ENCODE results near the gene TPO.
"Not testable (repeated sequence)": the region's sequence is repeated elsewhere in the genome, so short reads cannot be mapped to it uniquely, and the experiment has no call there.

The TPO gene

DNA sequence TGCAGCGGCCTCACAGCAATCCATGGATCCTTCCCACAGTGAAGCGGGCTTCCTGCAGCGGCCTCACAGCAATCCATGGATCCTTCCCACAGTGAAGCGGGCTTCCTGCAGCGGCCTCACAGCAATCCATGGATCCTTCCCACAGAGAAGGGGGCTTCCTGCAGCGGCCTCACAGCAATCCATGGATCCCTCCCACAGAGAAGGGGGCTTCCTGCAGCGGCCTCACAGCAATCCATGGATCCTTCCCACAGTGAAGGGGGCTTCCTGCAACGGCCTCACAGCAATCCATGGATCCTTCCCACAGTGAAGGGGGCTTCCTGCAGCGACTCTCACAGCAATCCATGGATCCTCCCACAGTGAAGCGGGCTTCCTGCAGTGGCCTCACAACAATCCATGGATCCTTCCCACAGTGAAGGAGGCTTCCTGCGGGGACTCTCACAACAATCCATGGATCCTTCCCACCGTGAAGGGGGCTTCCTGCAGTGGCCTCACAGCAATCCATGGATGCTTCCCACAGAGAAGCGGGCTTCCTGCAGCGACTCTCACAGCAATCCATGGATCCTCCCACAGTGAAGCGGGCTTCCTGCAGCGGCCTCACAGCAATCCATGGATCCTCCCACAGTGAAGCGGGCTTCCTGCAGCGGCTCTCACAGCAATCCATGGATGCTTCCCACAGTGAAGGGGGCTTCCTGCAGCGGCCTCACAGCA, 168.1 kb downstream of the TPO start:
- DNase-seq (ENCODE audit: extremely low read depth in 1 of 2, low read depth in 1 of 2): not testable (repeated sequence)

DNA sequence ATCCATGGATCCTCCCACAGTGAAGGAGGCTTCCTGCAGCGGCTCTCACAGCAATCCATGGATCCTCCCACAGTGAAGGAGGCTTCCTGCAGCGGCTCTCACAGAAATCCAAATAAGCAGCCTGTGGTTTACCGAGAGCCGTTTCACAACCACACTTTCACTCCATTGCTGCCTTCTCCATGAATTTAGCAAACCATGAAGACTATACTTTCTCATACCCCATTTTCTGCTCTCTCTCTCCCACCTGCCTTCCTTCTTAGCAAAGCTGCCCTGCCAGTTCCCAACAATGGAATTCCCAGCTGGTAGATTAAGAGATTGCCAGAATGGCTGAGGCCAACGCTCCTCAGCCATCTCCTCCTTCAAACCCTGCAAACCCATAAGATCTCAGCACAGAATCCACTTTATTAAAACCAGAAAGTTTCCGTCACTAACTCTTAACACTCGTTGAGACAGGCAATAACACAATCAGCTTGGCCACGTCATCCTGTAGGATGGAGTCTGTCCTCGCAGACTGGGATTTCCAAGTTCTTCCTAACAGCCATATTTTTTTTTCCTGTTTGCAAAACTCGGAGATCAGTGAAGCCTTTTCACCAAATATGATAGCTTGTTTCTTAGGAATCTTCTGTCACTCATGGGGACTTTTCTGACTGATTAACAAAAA, 168.8 kb downstream of the TPO start:
- no peak for DNase-seq (ENCODE audit: extremely low read depth in 1 of 2, low read depth in 1 of 2)

- DNase-seq (ENCODE audit: extremely low read depth in 1 of 2, low read depth in 1 of 2): no peak
These were observed 169.7 kb downstream of the TPO start for GRCh38 chr2:1582891-1583341.

- no peak for DNase-seq (ENCODE audit: extremely low read depth in 1 of 2, low read depth in 1 of 2)
These were observed 170.8 kb downstream of the TPO start for GRCh38 chr2:1584051-1584531.

DNA sequence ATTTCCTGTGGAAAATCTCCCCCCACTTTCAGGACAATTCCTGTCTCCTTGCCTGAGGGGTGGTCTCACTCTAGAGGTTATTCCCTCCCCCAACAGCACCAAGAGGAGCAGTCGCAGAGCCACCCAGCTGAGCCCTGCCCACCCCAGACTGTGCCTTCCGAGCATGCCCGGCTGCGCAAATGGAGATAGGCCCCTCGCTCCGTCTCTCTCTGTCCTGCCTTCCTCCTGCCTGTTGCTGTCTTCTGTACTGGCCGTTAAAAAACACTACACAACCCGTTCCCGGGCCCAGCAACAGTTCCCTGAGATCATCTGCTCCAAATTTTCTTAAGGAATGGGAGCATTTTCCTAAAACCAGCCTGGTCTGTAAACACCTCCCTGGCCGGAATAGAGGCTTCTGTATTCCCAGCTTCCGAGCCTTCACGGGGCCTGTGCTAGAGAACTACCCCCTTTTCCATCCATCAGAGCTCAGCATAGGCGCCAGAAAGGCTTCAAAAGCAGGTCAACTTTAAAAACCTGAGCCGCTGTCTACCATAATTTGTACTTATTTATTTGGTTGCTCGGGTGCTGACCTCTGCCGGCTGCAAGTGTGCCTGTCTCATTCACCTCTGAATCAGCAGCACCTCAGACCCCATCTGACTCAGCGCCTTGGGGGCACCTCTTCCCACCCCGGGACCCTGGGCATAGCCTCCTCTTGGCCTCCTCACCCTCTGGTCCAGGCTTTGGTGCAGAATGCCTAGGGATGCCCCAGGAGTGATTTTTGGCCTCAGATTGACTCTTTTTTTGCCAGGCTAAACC, 171.6 kb downstream of the TPO start:
- no peak for DNase-seq (ENCODE audit: extremely low read depth in 1 of 2, low read depth in 1 of 2)

GRCh38 chr2:1585635-1586034, 172.4 kb downstream of the TPO start:
- DNase-seq (ENCODE audit: extremely low read depth in 1 of 2, low read depth in 1 of 2): no peak

DNA sequence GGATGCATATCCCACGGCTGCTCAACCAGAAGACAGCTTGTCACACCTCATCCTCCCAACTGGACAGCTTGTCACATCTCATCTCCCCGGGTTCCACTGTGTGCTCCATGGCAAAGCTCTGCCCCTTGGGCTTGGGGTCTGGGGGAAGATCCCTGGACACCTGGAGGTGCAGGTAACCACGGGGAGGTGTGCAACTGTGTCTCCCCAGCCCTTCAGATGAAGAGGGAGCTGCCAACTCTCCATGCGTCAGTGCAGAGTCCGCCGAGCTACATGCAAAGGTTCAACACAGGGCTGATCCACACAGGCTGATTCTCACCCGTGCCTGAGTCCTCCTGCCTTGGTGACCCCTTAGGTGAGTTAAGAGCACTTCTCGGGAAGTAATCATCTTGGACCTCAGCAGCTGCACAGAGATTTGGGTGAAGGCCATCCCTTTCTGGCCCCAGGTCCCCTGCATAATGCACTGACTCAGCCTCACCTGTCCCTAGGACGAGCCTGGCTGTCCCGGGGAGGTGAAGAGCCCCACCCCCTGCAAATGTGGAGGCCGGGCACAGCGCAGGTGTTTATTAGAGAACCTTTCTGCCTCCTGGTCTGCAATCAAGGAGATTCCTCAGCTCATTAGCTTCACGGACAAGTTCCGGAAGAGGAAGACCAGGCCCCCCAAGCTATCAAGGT, 173.1 kb downstream of the TPO start:
- no peak for DNase-seq (ENCODE audit: extremely low read depth in 1 of 2, low read depth in 1 of 2)

DNA sequence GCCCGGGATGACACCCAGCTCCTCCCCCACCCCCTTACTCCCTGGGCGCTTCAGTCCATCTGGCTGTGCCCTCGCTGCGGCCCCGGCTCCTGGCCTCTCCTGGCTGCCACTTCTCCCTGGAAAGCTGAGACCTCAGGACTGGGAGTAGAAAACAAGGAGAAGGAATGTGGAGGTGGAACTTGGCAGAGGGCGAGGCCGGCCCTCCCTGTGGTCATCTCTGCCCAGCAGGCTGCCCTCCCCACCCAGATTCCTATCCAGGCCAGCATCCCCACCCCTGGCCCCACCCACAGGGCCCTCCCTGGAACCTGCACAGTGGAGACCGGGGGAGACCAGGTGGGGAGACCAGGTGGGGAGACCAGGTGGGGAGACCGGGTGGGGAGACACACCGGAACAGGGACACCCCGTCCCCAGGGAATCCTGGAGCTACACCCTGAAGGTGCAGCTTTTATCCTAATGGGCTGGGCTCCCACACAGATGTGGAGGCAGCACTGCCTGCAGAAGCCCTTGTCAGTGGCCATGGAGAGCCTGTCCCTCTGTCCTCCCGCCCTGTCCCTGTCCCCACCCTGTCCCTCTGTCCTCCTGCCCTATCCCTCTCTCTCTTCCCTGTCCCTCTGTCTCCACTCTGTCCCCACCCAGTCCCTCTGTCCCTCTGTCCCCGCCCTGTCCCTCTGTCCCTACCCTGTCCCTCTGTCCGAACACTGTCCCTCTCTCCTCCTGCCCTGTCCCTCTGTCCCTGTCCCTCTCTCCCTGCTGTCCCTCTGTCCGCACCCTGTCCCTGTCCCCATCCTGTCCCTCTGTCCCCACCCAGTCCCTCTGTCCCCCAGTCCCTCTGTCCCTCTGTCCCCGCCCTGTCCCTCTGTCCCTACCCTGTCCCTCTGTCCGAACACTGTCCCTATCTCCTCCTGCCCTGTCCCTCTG, 173.9 kb downstream of the TPO start:
- DNase-seq (ENCODE audit: extremely low read depth in 1 of 2, low read depth in 1 of 2): no peak

GRCh38 chr2:1588051-1588977, 175.1 kb downstream of the TPO start:
- DNase-seq (ENCODE audit: extremely low read depth in 1 of 2, low read depth in 1 of 2): no peak

DNA sequence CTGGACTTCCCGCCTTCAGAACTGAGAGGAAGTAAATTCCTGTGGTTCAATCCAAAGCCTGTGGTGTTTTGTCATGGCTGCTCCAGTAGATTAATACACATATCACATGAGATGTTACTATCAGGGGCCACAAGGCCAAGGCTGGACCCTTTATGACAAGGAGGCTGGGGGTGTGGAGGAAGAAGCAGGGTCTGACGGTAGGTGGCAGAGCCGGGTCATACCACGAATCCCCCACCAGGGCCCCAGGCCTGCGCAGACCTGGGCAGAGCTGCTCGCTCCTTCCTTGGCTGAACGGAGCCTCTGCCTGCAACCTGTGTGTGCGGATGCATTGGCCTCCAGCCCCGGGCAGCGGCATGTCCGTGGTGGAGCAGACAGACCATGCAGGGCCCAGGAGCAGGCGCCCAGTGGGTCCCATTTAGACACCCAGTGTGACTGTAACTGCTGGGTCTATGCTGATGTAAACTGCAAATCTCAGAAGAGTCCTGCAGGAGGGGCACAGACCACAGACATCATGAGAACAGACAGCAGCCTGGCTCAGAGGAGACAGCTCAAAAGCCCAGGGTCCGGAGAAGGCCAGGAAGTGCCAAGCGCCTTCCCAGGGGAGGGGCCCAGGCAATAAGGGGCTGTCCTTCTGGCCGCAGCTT, 175.8 kb downstream of the TPO start:
- DNase-seq (ENCODE audit: extremely low read depth in 1 of 2, low read depth in 1 of 2): no peak

- DNase-seq (ENCODE audit: extremely low read depth in 1 of 2, low read depth in 1 of 2): no peak
These were observed 177.6 kb downstream of the TPO start for GRCh38 chr2:1590596-1591460.

GRCh38 chr2:1591461-1591770, 178.2 kb downstream of the TPO start:
- no peak for DNase-seq (ENCODE audit: extremely low read depth in 1 of 2, low read depth in 1 of 2)

All from activated CD8-positive, alpha-beta memory T cell treated with anti-CD3 and anti-CD28 coated beads for 1 hour (primary cell).